ENCODE data around the gene DDX1. TPM values are rescaled to one million over a fixed set of nuclear protein-coding genes. Genes with fewer than 3 reads are reported as not detected.

DDX1 gene
- total RNA-seq, 1 donor from 2014 or later: 77.9 TPM

DNA sequence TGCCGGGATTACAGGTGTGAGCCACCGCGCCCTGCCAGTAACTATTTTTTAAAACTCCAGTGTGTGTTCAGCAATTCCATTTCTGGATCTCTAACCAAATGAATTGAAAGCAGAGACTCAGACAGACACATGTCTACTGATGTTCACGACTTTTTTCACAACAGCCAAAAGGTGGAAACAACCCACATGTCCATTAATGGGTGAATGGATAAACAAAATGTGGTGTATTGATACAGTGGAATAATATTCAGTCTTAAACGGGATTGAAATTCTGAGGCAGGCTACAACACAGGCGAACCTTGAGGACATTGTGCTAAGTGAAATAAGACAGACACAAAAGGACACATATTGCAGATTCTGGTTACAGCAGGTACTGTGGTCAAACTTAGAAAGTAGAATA, 55.0 kb downstream of the DDX1 start:
- no peak for DNase-seq

GRCh38 chr2:15647622-15648590, 56.2 kb downstream of the DDX1 start:
- no peak for DNase-seq

DNA sequence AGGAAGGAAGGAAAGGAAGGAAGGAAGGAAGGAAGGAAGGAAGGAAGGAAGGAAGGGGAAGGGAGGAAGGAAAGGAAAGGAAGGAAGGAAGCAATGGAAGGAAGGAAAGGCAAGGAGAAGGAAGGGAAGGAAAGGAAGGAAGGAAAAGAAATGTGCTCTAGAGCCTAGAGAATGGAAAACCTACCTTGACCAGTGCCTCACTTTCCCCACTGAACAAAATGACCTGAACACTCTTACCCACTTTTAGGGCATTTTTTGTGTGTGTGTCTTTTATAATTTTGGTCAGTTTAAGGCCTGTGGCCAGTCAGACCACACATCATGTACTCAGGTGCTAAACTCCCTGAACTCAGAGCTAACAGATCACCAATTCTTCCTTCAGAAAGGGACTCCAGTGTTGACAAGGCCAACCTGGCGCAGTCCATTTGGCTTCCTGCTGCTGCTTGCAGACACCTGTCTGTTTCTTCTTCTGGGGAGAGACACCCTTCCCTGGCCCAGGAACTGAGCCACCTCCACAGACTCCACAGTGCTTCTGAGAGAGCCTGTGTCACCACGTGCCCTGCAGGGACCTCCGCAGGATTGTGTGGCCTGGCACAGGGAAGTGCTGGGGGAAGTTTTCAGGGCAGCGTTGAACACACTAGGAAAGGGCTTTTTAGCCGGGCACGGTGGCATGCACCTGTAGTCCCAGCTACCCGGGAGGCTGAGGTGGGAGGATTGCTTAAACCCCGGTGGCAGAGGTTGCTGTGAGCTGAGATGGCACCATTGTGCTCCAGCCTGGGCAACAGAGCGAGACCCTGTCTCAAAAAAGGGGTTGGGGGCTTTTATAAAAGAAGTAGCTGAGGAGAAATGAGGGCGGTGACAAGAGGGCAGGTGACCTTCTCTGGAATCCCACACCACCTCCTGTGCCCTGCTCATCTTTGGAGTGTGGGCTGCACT, 57.2 kb downstream of the DDX1 start:
- no peak for DNase-seq

- DNase-seq: no peak
Observed at GRCh38 chr2:15649561-15650255, 58.0 kb downstream of the DDX1 start.

DNA sequence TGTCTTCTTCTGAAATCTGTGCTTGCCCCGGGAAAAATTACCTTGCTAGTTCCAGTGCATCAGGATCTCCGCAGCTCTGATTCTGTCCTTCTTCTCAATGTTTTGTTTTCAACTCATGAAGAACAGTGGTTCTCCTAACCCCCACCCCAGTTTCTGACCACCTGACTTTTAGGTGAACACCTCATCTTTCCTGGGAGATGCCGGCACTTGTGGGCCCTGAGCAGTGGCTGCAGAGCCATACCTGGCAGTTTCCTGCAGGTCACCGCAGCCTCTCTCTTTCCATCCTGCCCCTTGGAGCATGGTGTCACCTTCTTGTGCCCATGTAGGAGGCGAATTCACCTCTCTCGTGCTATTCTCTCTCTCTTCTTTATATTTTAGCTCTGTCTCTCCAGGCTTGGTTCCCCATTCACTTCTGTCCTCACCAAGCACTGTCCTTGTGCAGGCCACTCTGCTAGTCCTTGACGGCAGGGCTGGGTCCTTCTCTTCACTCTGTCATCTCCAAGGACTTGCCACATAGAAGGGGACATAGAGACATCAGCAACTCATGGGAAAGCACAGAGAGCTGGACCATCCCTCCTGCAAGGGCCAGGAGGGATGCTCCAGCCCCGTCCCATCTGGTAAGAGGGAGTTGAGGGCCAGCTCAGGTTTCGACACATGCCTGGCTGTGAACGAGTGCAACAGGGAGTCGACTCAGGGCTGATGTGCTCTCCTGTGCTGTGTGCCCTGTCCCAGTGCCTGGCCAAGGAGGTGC, 59.1 kb downstream of the DDX1 start:
- DNase-seq: no peak

DNA sequence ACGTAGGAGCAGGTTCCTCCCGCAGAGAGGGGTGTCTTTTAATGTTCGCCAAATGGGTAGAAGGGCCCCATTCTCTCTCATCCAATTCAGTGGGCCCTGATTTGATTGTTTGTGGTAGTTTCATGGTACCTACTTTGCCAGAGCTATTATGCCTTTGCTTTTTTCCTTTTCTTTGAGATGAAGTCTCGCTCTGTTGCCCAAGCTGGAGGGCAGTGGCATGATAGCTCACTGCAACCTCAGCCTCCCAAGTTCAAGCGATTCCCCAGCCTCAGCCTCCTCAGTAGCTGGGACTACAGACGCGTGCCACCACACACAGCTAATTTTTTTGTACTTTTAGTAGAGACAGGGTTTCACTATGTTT, 59.7 kb downstream of the DDX1 start:
- DNase-seq: no peak

GRCh38 chr2:15652252-15652651, 60.6 kb downstream of the DDX1 start:
- no peak for DNase-seq

- no peak for DNase-seq
Observed at GRCh38 chr2:15652801-15653200, 61.1 kb downstream of the DDX1 start.

GRCh38 chr2:15653806-15654726, 62.4 kb downstream of the DDX1 start:
- DNase-seq: no peak

GRCh38 chr2:15654727-15655073, 63.0 kb downstream of the DDX1 start:
- DNase-seq: no peak

GRCh38 chr2:15655123-15655887, 63.6 kb downstream of the DDX1 start:
- DNase-seq: no peak

DNA sequence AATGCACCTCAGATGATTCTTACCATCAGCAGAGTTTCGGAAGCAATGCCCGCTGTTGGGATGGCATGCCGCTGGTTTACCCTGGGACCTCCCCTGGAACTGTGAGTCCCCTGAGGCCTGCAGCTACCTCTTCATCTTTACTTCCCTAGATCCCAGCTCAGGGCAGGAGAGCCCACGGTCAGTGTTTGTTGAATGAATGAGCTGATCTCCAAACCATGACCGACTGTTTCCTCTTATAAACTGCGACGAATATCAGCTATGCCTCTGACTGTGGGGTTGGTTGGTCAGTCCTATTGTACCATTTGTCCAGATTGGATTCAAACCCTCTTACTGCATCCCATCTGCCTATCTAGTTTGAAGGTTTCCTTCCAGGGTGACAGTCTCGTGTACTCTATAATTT, 64.4 kb downstream of the DDX1 start:
- DNase-seq: no peak

- DNase-seq: no peak
Observed at GRCh38 chr2:15657759-15658158, 66.1 kb downstream of the DDX1 start.

GRCh38 chr2:15658911-15659310, 67.2 kb downstream of the DDX1 start:
- DNase-seq: no peak

GRCh38 chr2:15660491-15661294, 69.0 kb downstream of the DDX1 start:
- no peak for DNase-seq

GRCh38 chr2:15661295-15661569, 69.6 kb downstream of the DDX1 start:
- no peak for DNase-seq

DNA sequence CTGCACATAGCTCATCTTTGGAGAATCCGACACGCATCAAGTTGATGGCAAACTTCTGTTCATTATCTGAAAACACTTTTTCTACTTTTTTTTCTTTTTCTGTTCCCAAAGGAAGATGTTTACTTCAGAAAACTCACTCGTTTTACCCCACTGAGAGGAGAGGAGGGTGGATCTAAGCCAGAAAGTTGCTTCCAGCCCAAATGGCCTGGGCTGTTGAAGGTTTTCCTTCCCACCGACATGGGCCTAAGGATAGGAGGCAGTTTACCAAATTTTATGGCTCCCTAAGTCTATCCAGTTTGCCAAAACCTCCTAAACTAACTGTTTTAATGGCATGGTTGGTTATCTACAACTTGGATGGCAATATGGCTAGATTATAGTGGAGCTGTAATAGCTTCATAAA, 70.4 kb downstream of the DDX1 start:
- DNase-seq: no peak

GRCh38 chr2:15662579-15662978, 70.9 kb downstream of the DDX1 start:
- no peak for DNase-seq

GRCh38 chr2:15663802-15664201, 72.1 kb downstream of the DDX1 start:
- DNase-seq: no peak

All from skin of body (tissue), 2 donors.